Colonic mucosa (tissue), 4 donors: ENCODE measurements around the gene PASD1. TPM values are rescaled to one million over a fixed set of nuclear protein-coding genes. Genes with fewer than 3 reads are reported as not detected.
A peak's percentile ranks its signal among the peaks of the same experiment; 100 is the strongest.

Source experiments
- DNase-seq: peaks from one replicate; pipeline ENCODE4 v3.0.0-alpha.2; 2020
- H3K27ac ChIP-seq: fragments of 200-600 bp; one replicate; pipeline ENCODE4 v1.8.0; 2021
- H3K27me3 ChIP-seq: fragments of 200-600 bp; one replicate; pipeline ENCODE4 v1.8.0; 2021
- H3K36me3 ChIP-seq: fragments of 200-600 bp; one replicate; pipeline ENCODE4 v1.8.0; 2021
- H3K4me1 ChIP-seq: fragments of 200-600 bp; one replicate; pipeline ENCODE4 v1.8.0; 2021; ENCODE audit warnings: mild to moderate bottlenecking
- H3K4me3 ChIP-seq: fragments of 200-600 bp; one replicate; pipeline ENCODE4 v1.8.0; 2021
- H3K9ac ChIP-seq, 2 donors: one replicate each; pipeline ENCODE4 v1.7.0; 2013; ENCODE audit warnings: control low read depth in 2 of 2, low read depth in 2 of 2, low read length in 2 of 2
- H3K9me3 ChIP-seq: fragments of 200-600 bp; one replicate; pipeline ENCODE4 v1.8.0; 2021
- CTCF ChIP-seq: fragments of 200-600 bp; IDR thresholded peaks from one replicate; pipeline ENCODE4 v1.8.0; 2022; ENCODE audit warnings: antibody characterized with exemption, mild to moderate bottlenecking
- intact Hi-C: fragments of 100-400 bp; cut with DNase I; formaldehyde crosslinking; loops from one replicate; pipeline ENCODE4 v1.14.1; 2022
- total RNA-seq, 2 donors: library from RNA; stranded (reverse); fragmentation: NEBNext Ultra II Directional in 1 of 2; extraction: Animal tissue kit (Norgen Biotek cat#: 25700) in 1 of 2; gene quantifications; one replicate each; pipeline ENCODE4 v1.2.1, GENCODE V29; 2021
- donor health status: healthy.
- donor health status: DM: no; HTN: no; CAD: no.
- donor health status: DM: no; HTN: no; CAD: no.

Gene PASD1
- total RNA-seq, 2 donors from 2014 or later: not detected

- H3K4me1 ChIP-seq: no peaks in the 10 kb centered on the region
- no peaks in the 10 kb centered on the region for H3K36me3 ChIP-seq
- no peak within 1 kb of the TSS for H3K9ac ChIP-seq
- TF ChIP-seq CTCF: no peak
- H3K27me3 ChIP-seq: no peaks in the 10 kb centered on the region
- DNase-seq: no peak
- intact Hi-C loops: no loop called here
- H3K4me3 ChIP-seq: no peak within 1 kb of the TSS
- no peak within 1 kb of the TSS for H3K27ac ChIP-seq
- no peaks in the 10 kb centered on the region for H3K9me3 ChIP-seq
Observed at GRCh38 chrX:151715752-151716151, 152.3 kb downstream of the PASD1 start, which contains the start of gene FATE1. Gene FATE1, plus strand, starts transcription at chrX:151716035. Its CDS starts 85 bp downstream, at chrX:151716120.

DNA sequence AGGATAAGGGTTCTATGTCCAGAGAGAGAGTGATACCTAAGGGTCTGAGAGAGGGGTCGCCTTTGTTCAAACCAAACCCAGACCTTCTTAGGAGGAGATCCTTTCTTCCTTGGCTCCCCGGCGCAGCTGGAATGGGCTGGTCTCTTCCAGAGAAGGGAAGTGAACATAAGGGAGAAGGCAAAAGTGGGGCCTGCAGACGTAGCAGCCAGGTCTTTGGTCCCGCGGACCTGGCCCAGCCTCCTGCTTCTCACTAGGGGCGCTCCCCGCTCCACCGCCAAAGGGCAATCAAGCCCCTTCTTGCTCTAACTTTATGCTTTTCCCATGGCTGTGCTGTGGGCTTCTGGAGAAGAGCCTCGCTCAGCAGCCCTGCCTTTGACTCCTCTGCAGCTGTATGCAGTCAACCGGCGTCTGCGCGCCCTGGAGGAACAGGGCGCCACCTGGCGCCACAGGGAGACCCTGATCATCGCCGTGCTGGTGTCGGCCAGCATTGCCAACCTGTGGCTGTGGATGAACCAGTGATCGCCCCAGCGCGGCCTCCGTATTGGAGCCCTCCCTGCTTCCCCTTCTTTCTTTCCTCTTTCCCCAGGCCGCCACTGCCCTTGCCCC is 158.9 kb downstream of the PASD1 start:
- intact Hi-C loops: no loop called here
- Histone ChIP-seq H3K27me3 (no peaks in the 10 kb centered on the region), H3K4me1 (no peaks in the 10 kb centered on the region), H3K9ac (no peak overlapping the region), H3K9me3 (no peaks in the 10 kb centered on the region), H3K27ac (no peak overlapping the region), H3K4me3 (no peak overlapping the region), H3K36me3 (no peaks in the 10 kb centered on the region)
- TF ChIP-seq CTCF: peak; percentile 38
- peak; percentile 24 for DNase-seq

DNA sequence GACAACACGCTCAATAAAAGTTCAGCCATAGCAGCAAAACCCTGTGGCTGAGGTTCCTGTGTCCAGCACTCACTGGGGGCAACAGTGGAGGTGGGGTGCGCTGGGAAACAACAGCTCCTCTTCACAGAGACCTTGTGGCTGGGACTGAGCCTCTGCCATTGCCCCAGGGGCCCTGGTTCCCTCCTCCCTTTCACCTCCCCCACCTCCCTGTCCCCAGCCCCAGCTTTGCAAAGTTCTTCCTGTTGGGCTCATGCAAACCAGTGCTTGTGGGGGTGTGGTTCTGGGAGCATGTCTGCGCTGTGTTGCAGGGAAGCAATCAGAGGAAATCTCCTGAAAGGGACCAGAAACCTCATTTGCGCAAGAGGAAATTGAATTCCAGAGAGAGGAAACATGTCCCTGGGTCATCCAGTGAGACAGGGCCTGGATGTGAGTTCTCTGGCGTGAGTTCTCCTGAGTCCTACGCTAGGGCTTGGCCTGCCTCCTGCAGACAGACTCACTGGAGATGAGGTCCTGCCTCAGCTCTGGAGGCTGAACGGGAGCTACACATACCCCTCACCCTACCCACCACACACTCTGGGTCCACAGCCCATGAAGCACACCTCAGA is 159.8 kb downstream of the PASD1 start:
- Histone ChIP-seq H3K4me1 (no peaks in the 10 kb centered on the region), H3K36me3 (no peaks in the 10 kb centered on the region), H3K27me3 (no peaks in the 10 kb centered on the region), H3K27ac (no peak overlapping the region), H3K9ac (no peak overlapping the region), H3K4me3 (no peak overlapping the region), H3K9me3 (no peaks in the 10 kb centered on the region)
- intact Hi-C loops: no loop called here
- no peak for TF ChIP-seq CTCF
- no peak for DNase-seq

- no peak for TF ChIP-seq CTCF
- no peaks in the 10 kb centered on the region for H3K9me3 ChIP-seq
- H3K4me1 ChIP-seq: no peaks in the 10 kb centered on the region
- no peaks in the 10 kb centered on the region for H3K27me3 ChIP-seq
- no peak overlapping the region for H3K27ac ChIP-seq
- no peak overlapping the region for H3K9ac ChIP-seq
- intact Hi-C loops: no loop called here
- DNase-seq: no peak
- H3K4me3 ChIP-seq: no peak overlapping the region
- no peaks in the 10 kb centered on the region for H3K36me3 ChIP-seq
Observed at GRCh38 chrX:151724563-151725337, 161.3 kb downstream of the PASD1 start.

- Histone ChIP-seq H3K9ac (no peak overlapping the region), H3K4me3 (no peak overlapping the region), H3K4me1 (no peaks in the 10 kb centered on the region), H3K36me3 (no peaks in the 10 kb centered on the region), H3K27ac (no peak overlapping the region), H3K9me3 (no peaks in the 10 kb centered on the region), H3K27me3 (no peaks in the 10 kb centered on the region)
- no peak for DNase-seq
- intact Hi-C loops: no loop called here
- no peak for TF ChIP-seq CTCF
Observed at GRCh38 chrX:151725338-151725614, 161.8 kb downstream of the PASD1 start.

Other genes with a start within 250 kb of the PASD1 start
- gene VMA21, start 166.5 kb upstream of the PASD1 start, total RNA-seq: 10 to 100 TPM; 15.1 to 20.6 TPM
- gene PRRG3, start 131.8 kb downstream of the PASD1 start, total RNA-seq: under 1 TPM; 0.05 to 0.96 TPM
- not detected for gene FATE1, start 152.4 kb downstream of the PASD1 start, total RNA-seq
- gene CNGA2, start 171.1 kb downstream of the PASD1 start, total RNA-seq: not detected